ENCODE measurements around the gene GMPR2.

- TF ChIP-seq TFAP4 (IDR thresholded peaks at IDR 0.05; ENCODE audit: borderline replicate concordance, low read depth) = no peak
- no peak for TF ChIP-seq CTCF (CRISPR knock-in tag; IDR thresholded peaks at IDR 0.05)
- no peak for TF ChIP-seq ATF3 (CRISPR knock-in tag; IDR thresholded peaks at IDR 0.05)
- no peak for TF ChIP-seq KAT8 (CRISPR knock-in tag; IDR thresholded peaks at IDR 0.05)
- TF ChIP-seq ZNF710 (CRISPR knock-in tag; IDR thresholded peaks at IDR 0.05; ENCODE audit: borderline replicate concordance) = no peak
- TF ChIP-seq HDAC2 (CRISPR knock-in tag; IDR thresholded peaks at IDR 0.05) = no peak
- 0 out of 2 replicates have a peak, but pooled peaks have one; percentile 50 for TF ChIP-seq ZNF513 (CRISPR knock-in tag; conservative IDR thresholded peaks at IDR 0.05)
- no peak for TF ChIP-seq ZBTB8A (CRISPR knock-in tag; IDR thresholded peaks at IDR 0.05; ENCODE audit: borderline replicate concordance, low read depth)
- TF ChIP-seq RCOR2 (CRISPR knock-in tag; IDR thresholded peaks at IDR 0.05) = no peak
- TF ChIP-seq PHF20 (CRISPR knock-in tag; IDR thresholded peaks at IDR 0.05) = no peak
- no peak for TF ChIP-seq ATF4 (CRISPR knock-in tag; IDR thresholded peaks at IDR 0.05)
Measured at GRCh38 chr14:24216345-24216699, 16.4 kb upstream of the GMPR2 start.
